DMS79 (cell line): ENCODE measurements around the gene MPG.

Source experiments
- DNase-seq: peaks from one replicate; lab custom pipeline; 2025; lab: John Stamatoyannopoulos, UW

Gene MPG

GRCh38 chr16:83781-84615 is 6.0 kb downstream of the MPG start:
- peak; percentile 72 for DNase-seq

- DNase-seq: peak; percentile 75
These were observed 6.8 kb downstream of the MPG start for GRCh38 chr16:84718-85406.

GRCh38 chr16:85407-85782 is 7.4 kb downstream of the MPG start:
- no peak for DNase-seq

GRCh38 chr16:85865-86264 is 7.8 kb downstream of the MPG start:
- DNase-seq: no peak

GRCh38 chr16:86483-86952 is 8.5 kb downstream of the MPG start:
- DNase-seq: no peak

- no peak for DNase-seq
These were observed 10.6 kb downstream of the MPG start for GRCh38 chr16:88613-89012.

GRCh38 chr16:89391-90302 is 11.6 kb downstream of the MPG start:
- no peak for DNase-seq

- DNase-seq: peak; percentile 94
These were observed 13.5 kb downstream of the MPG start for GRCh38 chr16:91484-91883.

- DNase-seq: peak; percentile 94
These were observed 14.7 kb downstream of the MPG start for GRCh38 chr16:92431-93339.

- DNase-seq: no peak
These were observed 16.9 kb downstream of the MPG start for GRCh38 chr16:94918-95265.

- peak; percentile 10 for DNase-seq
These were observed 18.9 kb downstream of the MPG start for GRCh38 chr16:96935-97381.

GRCh38 chr16:97822-98221 is 19.8 kb downstream of the MPG start:
- DNase-seq: no peak

GRCh38 chr16:100989-101388 is 23.0 kb downstream of the MPG start:
- DNase-seq: no peak

- no peak for DNase-seq
These were observed 23.6 kb downstream of the MPG start for GRCh38 chr16:101586-101985.

- no peak for DNase-seq
These were observed 24.2 kb downstream of the MPG start for GRCh38 chr16:102060-102855.

GRCh38 chr16:104355-104754 is 26.3 kb downstream of the MPG start:
- no peak for DNase-seq

- no peak for DNase-seq
These were observed 26.9 kb downstream of the MPG start for GRCh38 chr16:104928-105327.

- no peak for DNase-seq
These were observed 27.5 kb downstream of the MPG start for GRCh38 chr16:105521-105920.

- peak; percentile 23 for DNase-seq
These were observed 28.7 kb downstream of the MPG start for GRCh38 chr16:106623-107324.
